ENCODE results near the gene LIMS2.

Gene LIMS2

GRCh38 chr2:127656569-127657231, 18.6 kb downstream of the LIMS2 start:
- DNase-seq: no peak

- DNase-seq: no peak
These were observed 19.9 kb downstream of the LIMS2 start for GRCh38 chr2:127655209-127656073.

GRCh38 chr2:127654838-127655175, 20.5 kb downstream of the LIMS2 start:
- no peak for DNase-seq

DNA sequence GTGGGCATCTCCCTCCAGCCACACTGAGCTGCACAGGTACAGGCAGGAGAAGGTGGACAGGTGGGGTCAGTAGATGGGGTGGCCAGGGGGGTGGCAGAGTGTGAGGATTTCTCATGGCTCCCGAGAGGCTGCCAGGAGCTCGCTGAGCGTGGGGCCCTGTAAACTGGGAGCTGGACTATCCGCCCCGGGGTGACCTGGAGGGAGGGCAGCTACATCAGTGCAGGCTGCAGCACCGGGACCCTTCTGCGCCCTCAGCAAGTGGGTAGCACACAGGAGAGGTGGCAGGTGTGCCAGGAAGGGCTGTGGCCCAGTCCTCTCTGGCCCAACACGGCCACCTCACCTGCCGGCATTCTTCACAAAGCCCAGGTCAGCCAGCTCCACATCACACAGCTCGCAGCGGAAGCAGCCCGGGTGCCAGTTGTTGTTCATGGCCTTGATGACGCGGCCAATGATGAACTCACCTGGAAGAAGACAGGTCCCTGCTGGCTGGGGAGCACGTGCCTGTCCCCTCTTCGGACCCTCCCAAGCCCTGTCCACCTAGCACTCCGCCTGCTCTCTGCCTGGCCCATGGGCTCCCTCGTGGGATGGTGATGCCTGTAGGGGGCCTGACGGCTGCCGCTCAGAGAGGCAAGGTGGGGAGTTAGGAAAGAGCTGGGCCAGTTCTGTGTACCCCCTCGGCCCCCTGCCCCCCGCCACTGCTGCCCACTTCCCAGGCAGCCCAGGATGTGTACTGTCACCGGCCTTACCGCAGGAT, 21.1 kb downstream of the LIMS2 start:
- DNase-seq: no peak

- no peak for DNase-seq
These were observed 21.8 kb downstream of the LIMS2 start for GRCh38 chr2:127653421-127654083.

DNA sequence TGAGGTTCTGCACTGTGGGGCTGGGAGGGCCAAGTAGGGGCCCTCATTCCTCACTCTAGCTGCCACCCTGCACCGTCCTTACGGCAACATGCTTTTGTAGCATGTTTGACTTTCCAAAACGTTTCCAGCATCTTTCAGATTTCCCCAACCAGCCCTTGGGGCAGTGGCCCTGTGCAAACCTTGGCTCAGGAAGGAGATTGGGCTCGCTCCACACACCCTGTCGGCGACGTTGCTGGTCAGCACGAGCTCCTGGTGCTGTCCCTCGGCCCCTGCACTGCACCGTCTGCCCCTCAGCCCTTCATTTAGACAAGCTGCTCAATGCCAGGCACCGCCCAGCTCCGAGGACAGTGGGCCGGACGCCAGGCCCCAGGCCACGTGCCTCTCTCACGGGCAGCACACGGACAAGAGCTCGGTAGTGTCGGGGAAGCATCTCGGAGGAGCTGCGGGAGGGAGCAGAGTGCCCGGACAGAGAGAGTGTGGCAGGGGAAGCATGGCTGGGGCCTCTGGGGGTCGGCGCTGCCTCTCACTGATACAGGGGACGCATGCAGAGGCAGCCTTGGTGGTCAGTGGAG, 22.5 kb downstream of the LIMS2 start:
- DNase-seq: no peak

DNA sequence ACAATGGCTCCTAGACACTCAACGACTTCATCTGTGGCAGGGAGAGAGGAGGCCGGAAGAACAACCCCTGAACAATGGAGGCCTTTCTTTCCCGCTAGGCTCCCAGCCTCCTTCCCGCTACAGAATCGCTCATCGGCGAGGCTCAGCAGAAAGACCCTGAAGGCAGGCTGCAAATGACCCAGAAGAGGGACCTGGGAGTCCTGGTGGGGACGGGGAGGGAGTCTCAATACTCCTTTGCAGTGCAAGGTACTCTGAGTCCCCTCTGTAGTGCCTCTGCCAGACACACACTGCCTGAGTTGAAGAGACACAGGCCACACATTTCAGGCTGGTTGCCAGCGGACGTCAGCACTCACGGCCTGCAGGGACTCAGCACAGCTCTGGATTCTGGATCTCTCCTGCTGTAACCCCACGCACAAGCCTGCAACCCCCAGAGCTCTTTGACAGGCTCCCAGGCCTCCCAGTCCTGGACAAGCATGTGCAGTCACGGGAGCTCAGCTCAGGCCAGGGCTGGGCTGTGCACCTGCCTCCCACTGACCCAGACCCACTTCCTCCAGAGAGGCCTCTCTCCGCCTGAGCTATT, 23.3 kb downstream of the LIMS2 start:
- no peak for DNase-seq

DNA sequence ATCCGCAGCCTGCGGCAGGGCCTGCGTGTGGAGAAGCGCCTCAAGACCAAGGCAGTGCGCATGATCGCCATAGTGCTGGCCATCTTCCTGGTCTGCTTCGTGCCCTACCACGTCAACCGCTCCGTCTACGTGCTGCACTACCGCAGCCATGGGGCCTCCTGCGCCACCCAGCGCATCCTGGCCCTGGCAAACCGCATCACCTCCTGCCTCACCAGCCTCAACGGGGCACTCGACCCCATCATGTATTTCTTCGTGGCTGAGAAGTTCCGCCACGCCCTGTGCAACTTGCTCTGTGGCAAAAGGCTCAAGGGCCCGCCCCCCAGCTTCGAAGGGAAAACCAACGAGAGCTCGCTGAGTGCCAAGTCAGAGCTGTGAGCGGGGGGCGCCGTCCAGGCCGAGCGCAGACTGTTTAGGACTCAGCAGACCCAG, 23.9 kb downstream of the LIMS2 start:
- no peak for DNase-seq

DNA sequence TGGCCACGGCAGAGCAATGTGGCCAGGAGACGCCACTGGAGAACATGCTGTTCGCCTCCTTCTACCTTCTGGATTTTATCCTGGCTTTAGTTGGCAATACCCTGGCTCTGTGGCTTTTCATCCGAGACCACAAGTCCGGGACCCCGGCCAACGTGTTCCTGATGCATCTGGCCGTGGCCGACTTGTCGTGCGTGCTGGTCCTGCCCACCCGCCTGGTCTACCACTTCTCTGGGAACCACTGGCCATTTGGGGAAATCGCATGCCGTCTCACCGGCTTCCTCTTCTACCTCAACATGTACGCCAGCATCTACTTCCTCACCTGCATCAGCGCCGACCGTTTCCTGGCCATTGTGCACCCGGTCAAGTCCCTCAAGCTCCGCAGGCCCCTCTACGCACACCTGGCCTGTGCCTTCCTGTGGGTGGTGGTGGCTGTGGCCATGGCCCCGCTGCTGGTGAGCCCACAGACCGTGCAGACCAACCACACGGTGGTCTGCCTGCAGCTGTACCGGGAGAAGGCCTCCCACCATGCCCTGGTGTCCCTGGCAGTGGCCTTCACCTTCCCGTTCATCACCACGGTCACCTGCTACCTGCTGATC, 24.4 kb downstream of the LIMS2 start:
- DNase-seq: no peak

- no peak for DNase-seq
These were observed 25.1 kb downstream of the LIMS2 start for GRCh38 chr2:127650041-127650784.

DNA sequence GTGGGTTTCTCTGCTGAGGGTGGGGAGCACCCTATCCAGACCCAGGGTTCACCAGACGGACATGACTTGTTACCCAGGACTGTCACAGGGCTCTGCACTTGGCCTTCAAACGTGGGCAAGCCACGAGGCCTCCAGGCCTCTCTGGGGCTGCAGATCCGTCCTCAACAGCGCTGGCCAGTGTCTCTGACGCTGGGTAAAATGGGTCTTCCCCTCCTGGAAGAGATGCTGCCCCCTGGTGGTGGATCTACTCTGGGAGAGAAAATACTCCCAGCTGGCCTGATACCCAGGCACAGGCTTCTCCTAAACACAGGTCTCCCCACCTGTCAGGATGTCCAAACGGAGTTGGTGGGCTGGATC, 25.7 kb downstream of the LIMS2 start:
- peak; percentile 93 for DNase-seq

- no peak for DNase-seq
These were observed 26.2 kb downstream of the LIMS2 start for GRCh38 chr2:127649100-127649611.

- DNase-seq: no peak
These were observed 27.0 kb downstream of the LIMS2 start for GRCh38 chr2:127648321-127648720.

- no peak for DNase-seq
These were observed 27.8 kb downstream of the LIMS2 start for GRCh38 chr2:127647242-127648190.

GRCh38 chr2:127646487-127647241, 28.7 kb downstream of the LIMS2 start:
- no peak for DNase-seq

GRCh38 chr2:127645395-127646291, 29.7 kb downstream of the LIMS2 start, which contains the start of gene GPR17:
TSS of gene GPR17 (plus strand) at chr2:127646153. CDS start at chr2:127650736, 4,583 bp downstream.
- no peak for DNase-seq

- no peak for DNase-seq
These were observed 30.3 kb downstream of the LIMS2 start for GRCh38 chr2:127645026-127645394.
